Kidney epithelial cell (primary cell): ENCODE data around the gene TRAF4. TPM values are rescaled to one million over a fixed set of nuclear protein-coding genes. Genes with fewer than 3 reads are reported as not detected.
A peak's percentile ranks its signal among the peaks of the same experiment; 100 is the strongest.

Source experiments
- DNase-seq: peaks from one replicate; pipeline ENCODE4 v3.0.0-alpha.2; 2010; ENCODE audit warnings: low read depth
- H3K27me3 ChIP-seq: 2 replicates; pipeline ENCODE4 v1.6.0; 2011; ENCODE audit warnings: low read length; ENCODE audit not compliant: control insufficient read depth, insufficient read depth
- H3K36me3 ChIP-seq: 2 replicates; pipeline ENCODE4 v1.5.1; 2011; ENCODE audit warnings: low read length; ENCODE audit not compliant: control insufficient read depth, insufficient read depth
- H3K4me3 ChIP-seq: 2 replicates; pipeline ENCODE4 v1.5.1; 2011; ENCODE audit warnings: low read depth, mild to moderate bottlenecking, control low read depth, low read length
- total RNA-seq: library from RNA; depleted of rRNA; stranded (reverse); fragments of >200 nt; gene quantifications from 2 replicates; pipeline ENCODE4 v1.2.3, GENCODE V29; 2015
- TF ChIP-seq, protein P1 (sequence below): IDR thresholded peaks from 2 replicates; pipeline ENCODE4 v1.5.1; 2011; ENCODE audit warnings: mild to moderate bottlenecking, moderate library complexity, low read length, control low read depth, inconsistent platforms; ENCODE audit not compliant: insufficient read depth, poor library complexity, severe bottlenecking

TRAF4 gene
- total RNA-seq, 1 donor from 2014 or later, result 174 TPM

DNA sequence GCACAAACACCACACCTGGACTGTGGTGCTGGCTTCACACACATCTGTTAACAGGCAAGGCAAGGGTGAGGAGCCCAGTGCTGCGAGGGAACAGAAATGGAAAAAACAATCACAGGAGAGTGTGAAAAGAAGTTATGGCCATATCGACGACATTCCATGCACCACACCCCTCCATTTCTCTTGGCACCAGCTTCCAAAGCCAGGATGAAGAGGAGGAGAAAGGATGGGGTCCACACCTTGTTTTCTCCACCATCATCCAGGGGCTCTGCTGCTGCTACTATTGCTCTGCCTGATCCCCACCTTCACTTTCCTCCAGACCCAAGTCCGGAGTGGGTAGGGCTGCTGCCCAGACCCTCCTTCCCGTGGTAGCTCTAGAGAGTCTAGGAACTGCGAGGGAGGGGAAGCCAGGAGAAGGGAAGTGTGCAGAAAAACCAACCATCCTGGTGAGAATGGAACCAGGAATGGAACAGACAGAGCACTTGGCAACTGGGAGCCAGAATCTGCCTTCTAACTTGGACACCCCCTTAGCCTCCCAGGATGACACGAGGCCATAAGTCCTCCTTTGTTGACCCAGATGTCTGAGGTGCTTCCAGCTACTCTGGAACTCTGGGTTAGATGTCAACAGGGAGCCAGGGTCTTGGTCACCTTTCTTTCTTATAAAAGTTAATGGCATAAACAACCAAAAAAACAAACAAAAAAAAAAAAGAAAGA, 31.0 kb upstream of the TRAF4 start:
- DNase-seq, result no peak

DNA sequence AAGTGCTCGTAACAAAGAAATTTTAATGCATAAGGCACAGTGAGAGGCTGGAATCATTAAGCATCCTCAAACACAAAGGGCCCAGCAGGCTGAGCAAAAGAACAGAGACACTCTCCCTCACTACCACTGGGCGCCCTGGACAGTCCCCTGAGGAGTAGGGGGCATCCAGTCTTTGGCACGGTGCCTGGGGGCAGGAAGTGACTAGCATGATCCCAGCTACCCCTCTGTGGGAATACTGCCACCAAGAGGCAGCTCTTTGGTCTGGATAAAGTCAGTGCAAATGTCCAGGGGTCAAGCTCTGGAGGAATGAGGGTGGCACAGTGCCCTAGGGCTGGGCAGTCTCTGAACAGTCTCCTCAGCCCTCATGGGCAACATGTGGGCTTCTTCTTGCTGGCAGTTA, 29.5 kb upstream of the TRAF4 start:
- Histone ChIP-seq H3K27me3 (no peaks in the 10 kb centered on the region), H3K36me3 (peaks cover 9% of the 10 kb centered on the region), H3K4me3 (no peak overlapping the region)
- DNase-seq, result no peak
- TF ChIP-seq, protein P1, sequence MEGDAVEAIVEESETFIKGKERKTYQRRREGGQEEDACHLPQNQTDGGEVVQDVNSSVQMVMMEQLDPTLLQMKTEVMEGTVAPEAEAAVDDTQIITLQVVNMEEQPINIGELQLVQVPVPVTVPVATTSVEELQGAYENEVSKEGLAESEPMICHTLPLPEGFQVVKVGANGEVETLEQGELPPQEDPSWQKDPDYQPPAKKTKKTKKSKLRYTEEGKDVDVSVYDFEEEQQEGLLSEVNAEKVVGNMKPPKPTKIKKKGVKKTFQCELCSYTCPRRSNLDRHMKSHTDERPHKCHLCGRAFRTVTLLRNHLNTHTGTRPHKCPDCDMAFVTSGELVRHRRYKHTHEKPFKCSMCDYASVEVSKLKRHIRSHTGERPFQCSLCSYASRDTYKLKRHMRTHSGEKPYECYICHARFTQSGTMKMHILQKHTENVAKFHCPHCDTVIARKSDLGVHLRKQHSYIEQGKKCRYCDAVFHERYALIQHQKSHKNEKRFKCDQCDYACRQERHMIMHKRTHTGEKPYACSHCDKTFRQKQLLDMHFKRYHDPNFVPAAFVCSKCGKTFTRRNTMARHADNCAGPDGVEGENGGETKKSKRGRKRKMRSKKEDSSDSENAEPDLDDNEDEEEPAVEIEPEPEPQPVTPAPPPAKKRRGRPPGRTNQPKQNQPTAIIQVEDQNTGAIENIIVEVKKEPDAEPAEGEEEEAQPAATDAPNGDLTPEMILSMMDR, result no peak

More for the DNA sequence above, 31.0 kb upstream of the TRAF4 start:
- H3K4me3 ChIP-seq, result no peak overlapping the region
- H3K36me3 ChIP-seq, result peaks cover 9% of the 10 kb centered on the region
- no peaks in the 10 kb centered on the region for H3K27me3 ChIP-seq
- TF ChIP-seq, protein P1, result no peak

DNA sequence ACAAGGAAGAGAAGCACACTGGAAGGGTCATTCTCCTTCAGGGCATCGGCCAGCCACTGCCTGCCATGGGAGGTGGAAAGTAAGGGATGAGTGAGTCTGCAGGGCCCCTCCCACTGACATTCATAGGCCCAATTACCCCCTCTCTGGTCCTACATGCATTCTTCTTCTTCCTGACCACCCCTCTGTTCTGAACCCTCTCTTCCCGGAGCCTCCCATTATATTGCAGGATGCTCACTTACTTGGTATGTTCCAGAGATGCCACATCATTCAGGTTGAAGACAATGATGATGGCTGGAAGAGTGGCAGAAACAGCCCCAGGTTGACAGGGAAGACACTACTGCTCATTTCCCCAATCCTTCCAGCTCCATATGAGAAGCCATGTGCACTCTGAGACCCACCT, 28.6 kb upstream of the TRAF4 start:
- Histone ChIP-seq H3K36me3 (peaks cover 9% of the 10 kb centered on the region), H3K4me3 (no peak overlapping the region), H3K27me3 (no peaks in the 10 kb centered on the region)
- TF ChIP-seq, protein P1, result no peak
- DNase-seq, result no peak

DNA sequence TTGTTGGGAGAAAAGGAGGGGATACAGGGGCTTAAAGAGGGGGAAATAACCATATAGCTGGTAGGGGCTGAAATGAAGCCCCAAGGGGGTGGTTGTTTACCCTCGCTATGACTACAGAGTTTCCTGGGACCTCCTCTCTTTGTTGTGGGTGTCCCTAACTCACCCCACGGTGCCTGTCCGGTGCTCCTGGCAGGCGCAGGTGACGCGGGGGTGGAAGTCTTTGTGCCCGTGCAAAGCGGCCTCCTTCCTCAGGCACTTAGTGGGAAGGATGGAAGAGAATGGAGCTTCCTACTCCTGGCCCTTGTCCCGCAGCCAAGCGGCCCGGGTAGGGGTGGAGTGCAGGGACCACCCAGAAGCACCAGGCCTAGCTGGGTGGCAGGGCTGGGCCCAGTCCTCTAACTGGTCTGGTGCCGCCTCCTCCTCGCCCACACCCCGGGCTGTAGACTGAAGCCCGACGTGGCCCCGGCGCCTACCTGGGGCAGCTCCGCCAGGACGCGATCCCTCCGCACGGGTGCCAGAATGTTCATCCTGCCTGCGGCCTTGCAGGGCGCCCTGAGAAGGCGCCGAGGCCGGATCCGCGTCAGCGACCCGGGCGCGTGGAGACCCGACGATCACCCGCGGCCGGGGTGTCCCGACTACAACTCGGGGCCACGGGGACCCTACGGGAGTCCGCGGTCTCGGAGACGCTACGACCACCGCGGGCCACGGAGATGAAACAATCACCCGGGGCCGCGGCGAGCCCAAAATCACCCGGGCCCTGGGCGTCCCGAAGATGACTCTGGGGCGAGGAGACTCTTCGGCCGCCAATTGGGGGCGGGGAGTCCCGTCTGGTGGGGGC, 26.9 kb upstream of the TRAF4 start:
- Histone ChIP-seq H3K27me3 (no peaks in the 10 kb centered on the region), H3K4me3 (peak overlapping the region; percentile 75), H3K36me3 (peaks cover 9% of the 10 kb centered on the region)
- TF ChIP-seq, protein P1, result no peak
- DNase-seq, result no peak

DNA sequence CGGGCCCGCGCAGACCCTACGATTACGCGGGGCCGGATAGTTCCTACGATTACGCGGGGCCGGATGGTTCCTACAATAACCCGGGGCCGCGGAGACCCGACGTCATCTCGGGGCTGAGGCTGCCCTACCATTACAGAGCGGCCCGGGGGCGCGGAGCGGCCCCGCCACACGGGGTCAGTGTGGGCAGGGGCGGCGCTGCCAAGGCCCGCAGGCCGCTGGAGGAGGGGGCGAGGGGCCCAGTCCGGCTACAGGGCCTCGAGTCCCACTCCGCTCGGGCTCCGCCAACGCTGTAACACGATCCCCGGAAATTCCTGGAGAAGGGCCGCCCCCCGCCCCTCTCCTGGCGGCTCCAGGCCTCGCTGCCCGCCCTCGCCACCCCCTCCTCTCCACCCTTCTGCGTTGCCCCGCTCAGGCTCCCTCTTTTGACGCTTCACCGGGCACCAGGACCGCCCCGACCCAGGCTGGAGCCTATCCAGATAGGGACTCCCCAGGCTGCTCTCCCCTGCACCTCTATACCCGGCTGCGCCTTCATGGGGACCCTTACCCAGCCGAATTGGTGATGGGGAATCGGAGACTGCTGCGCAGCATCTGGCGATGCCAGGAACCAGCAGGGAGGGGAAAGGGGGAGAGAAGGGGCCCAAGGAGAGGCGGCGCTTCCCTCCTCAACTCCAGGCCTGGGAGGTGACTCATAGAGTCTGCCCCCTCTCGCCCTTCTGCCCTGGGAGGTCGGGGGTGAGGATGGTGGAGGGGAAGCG, 26.1 kb upstream of the TRAF4 start, which contains the start of gene RAB34:
TSS of gene RAB34 (minus strand) at position 291 of the 755 bp plus-strand sequence. CDS start 602 bp downstream, outside the sequence.
- TF ChIP-seq, protein P1, result peak; percentile 24
- H3K4me3 ChIP-seq, result peak within 1 kb of the TSS; percentile 75
- DNase-seq, result no peak
- peaks cover 8% of the 10 kb centered on the region for H3K36me3 ChIP-seq
- H3K27me3 ChIP-seq, result no peaks in the 10 kb centered on the region
